ENCODE measurements around the gene HUS1.
"Not testable (repeated sequence)": the region's sequence is repeated elsewhere in the genome, so short reads cannot be mapped to it uniquely, and the experiment has no call there.

Gene HUS1

DNA sequence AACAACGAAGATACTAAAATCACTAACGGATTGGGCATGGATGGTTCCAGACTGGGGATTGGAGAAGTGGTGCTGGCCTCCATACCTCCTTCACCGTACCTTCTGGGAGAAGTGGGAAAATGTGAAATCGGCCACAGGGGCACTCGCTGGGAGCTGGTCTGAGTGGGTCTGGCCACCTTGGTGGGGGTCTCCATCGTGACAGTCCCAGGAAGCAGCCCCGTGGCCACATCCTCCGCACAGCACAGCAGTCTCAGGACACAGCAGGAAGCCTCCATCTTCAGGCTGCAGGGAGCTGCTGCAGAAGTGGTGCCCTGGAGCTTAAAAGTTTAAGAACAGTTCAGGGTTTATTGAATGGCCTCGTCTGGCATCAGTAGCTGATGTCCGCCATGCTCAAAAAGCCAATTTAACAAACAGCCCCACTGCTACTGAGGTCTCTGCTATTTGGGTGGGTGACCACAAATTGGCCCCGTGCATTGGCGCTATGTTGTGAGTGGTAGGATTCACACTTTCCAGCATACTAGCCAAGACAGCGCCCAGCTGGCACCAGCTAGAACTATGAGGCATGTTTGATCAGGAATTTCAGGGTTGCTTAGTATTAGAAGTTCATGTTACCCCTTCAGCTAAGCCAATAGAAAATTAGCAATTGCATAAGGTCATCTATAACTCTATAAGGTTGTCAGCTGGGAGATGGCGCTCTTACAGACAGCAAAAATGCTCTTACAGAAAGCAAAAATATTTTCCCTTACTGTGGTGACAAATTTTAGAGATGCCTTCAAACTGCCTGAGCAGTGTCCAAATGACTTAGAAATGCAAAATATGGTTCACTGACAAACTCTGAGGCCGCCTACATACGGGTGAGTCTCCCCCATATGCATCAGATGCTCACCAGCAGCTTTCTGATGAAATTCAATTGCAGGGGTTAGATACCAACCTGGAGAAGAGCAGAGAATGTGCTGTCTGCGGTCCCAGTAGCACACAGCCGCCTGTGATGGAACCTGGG lies 48.1 kb downstream of the HUS1 start:
- DNase-seq (ENCODE audit: low read depth in 1 of 2, low spot score in 1 of 2) = no peak

DNA sequence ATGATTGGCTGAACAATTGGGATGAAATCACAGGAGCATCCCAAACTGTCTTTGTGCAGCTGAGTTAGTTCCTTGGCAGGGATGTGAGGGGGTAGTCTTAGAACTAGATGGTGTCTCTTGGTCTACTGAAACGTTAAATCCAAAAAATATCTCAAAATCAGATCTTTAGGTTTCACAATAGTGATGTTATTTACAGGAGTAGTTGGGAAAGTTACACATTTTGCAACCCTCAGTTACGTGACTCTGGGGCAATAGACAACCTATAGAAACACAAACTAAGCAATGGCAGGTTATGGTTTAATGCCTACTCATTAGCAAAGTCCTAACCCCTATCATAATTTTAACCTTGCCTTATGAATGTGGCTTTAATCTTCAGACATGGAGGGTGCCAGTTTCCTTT lies 55.1 kb downstream of the HUS1 start:
- no peak for DNase-seq (ENCODE audit: low read depth in 1 of 2, low spot score in 1 of 2)

DNA sequence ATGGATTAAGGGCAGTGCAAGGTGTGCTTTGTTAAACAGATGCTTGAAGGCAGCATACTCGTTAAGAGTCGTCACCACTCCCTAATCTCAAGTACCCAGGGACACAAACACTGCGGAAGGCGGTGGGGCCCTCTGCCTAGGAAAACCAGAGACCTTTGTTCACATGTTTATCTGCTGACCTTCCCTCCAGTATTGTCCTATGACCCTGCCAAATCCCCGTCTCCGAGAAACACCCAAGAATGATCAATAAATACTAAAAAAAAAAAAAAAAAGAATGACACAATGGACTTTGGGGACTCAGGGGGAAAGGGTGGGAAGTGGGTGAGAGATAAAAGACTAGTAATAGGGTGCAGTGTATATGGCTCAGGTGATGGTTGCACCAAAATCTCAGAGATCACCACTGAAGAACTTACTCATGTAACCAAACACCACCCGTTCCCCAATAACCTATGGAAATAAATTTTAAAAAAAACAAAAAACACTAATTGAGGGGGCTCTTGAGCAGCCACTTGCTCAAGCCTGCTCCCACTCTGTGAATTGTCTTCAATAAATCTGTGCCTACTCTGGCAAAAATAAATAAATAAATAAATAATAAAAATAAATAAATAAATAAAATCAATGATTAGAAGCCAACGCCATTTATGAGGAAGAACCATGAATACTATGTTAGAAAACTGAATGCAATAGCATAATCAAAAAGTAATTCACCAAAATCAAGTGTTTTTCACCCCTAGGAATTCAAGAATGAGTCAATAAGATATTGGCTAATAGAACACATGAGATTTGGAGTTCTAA lies 56.1 kb downstream of the HUS1 start:
- DNase-seq (ENCODE audit: low read depth in 1 of 2, low spot score in 1 of 2) = not testable (repeated sequence)

DNA sequence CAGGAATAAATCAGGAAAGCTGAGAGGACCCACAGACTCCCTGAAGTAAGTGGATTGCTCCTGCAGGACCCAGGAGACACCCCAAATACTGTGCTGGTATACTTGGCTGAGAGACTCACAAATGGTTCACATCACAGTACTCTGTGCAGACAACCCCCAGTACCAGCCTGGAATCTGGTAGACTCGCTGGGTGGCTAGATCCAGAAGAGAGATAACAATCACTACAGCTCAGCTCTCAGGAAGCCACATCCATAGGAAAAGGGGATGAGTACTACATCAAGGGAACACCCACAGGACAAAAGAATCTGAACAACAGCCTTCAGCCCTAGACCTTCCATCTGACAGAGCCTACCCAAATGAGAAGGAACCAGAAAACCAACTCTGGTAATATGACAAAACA lies 62.9 kb downstream of the HUS1 start:
- DNase-seq (ENCODE audit: low read depth in 1 of 2, low spot score in 1 of 2) = not testable (repeated sequence)

DNA sequence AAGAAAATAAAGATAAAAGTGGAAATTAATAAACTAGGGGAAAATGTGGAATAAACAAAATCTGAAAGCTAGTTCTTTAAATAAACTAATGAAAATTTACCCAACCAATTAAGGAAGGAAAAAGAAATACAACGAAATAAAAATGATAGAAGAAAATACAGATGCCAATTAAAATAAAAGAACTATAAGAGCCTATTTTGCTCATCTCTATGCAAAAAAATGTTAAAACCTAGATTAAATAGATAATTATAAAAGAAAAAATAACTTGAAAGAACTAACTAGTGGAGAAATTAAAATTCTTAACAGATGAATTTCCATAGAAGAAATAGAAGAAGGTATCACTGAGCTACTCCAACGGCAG lies 63.8 kb downstream of the HUS1 start:
- no peak for DNase-seq (ENCODE audit: low read depth in 1 of 2, low spot score in 1 of 2)

DNA sequence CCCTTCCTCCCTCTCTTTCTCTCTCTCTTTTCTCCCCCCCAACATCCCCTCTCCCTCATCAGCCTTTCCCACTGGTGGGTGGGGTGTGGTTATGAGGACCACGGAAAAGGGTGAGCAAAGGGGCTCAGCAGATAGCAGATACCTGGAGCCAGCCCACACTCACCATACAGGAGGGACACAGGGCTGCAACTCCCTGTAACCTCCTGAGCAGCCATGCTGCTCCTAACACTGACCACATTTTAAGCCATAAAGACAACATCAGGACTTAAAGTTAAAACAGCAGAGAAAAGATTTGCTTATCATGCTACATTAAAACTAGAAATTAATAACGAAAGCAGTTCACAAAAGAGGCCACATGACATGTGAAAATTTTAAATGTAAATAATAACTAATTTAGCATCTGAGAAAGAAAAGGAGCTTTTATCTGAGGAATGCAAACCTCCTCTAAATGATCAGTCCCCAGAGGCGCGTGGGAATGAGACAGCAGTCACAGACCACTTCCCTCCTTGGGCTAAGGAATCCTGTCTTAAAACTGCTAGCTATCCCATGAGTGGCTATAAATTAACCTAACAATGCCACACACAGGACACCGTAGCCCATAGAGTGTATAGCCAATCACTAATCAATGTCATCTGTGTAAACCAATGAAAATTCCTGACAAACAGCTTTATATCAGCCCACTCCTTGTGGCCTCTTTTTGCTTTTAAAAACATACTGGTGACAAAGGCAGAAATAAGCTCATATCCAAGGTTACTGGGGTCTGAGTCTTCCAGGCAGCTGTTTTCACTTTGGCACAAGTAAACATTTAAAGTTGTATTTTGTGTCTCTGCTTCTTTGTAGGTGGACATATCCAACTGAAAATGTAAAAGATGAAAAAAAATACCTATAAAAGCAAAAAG lies 64.4 kb downstream of the HUS1 start:
- no peak for DNase-seq (ENCODE audit: low read depth in 1 of 2, low spot score in 1 of 2)
